ENCODE results near the gene SRBD1.

GRCh38 chr2:45607701-45608100 lies 3.4 kb downstream of the SRBD1 start:
- TF ChIP-seq EZH2 (IDR thresholded peaks at IDR 0.05; ENCODE audit: insufficient read depth, poor library complexity, severe bottlenecking) (no peak), EZH2phosphoT487 (IDR thresholded peaks at IDR 0.05; ENCODE audit: insufficient read depth, low read depth) (no peak)
